Kasumi-1 (cell line): Measurements from ENCODE around the gene KEAP1.

ENCODE experiments used
- DNase-seq, 2 experiments: peaks; one replicate each; lab custom pipeline; 2025; lab: John Stamatoyannopoulos, UW

KEAP1 gene

DNA sequence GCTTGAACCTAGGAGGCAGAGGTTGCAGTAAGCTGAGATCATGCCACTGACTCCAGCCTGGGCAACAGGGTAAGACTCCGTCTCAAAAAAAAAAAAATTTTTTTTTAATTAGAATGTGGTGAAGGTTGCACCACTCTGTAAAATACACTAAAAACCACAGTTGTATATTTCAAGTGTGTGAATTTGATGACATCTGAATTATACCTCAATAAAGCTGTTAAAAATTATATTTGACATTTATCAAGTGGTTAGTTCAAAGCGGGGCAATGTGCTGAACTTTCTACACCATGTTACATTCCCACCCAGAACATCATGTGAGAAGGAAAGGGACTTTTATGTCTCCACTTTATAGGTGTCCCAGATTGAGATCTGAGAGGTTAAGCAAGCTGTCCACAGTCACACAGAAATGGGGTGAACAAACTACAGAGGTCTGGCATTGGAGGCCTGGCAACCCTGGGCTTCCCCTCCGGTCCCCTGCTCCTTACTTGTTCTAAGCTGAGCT, 20.0 kb upstream of the KEAP1 start:
- DNase-seq = no peak

DNA sequence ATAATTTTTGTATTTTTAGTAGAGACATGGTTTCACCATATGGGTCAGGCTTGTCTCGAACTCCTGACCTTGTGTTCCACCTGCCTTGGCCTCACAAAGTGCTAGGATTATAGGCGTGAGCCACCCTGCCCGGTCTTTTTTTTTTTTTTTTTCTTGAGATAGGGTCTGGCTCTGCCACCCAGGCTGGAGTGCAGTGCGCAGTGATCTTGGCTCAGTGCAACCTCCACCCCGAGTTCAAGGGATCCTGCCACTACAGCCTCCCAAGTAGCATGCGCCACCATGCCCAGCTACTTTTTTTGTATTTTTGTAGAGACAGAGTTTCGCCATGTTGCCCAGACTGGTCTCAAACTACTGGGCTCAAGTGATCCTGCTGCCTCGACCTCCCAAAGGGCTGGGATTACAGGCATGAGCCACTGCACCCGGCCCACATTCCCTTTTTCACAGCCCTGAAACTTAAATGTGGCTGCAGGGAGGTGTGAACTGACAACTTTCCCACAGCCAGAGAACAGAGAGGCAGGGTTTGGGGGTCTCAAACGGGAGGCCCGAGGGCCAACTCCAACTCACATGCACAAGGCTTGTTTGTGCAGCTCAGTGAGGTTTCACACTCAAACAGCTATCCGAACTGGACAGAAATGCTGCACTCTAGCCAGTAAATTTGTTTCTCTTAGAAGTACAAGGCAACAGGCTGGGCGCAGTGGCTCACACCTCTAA, 18.5 kb upstream of the KEAP1 start:
- no peak for DNase-seq

DNA sequence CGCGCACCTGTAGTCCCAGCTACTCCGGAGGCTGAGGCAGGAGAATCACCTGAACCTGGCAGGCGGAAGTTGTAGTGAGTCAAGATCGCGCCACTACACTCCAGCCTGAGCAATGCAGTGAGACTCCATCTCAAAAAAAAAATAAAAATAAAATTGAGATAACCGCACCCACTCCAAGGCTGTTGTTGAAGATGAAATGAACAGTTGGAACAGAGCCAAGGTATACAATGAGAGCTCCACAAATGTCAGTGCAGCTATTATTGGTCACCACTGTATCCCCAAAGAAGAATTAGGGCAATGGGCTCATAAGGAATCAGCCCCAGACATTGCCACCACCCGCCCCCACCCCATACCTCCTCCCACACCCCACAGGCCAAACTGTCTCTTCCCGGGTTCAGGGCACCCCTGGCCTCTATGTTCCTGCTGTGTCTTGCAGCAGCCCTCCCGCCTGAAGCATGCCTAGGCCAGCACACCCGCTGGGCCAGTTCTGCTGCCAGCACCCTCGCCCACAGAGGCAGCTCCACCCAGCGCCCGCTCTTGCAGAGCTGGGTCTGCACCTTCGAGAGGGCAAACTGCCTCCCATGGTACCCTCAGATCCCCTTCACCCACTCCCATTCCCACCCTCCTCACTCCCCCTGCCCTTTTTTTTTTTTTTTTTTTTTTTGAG, 17.6 kb upstream of the KEAP1 start:
- no peak for DNase-seq

DNA sequence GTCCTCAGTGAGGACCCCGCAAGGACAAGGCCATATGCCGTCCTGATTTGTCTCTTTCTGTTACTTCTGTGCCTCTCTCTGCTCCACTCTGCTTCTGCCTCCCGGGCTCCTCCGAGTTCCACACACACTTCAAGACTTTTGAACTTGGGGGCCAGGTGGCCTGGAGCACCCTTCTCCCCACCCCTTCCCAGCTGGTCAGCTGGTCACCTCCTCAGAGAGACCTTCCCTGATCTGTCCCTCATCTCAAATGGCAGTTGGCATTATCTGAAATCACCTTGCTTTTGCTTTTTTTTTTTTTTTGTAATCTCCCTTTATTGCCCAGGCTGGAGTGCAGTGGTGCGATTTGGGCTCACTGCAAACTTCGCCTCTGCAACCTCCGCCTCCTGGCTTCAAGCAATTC, 16.3 kb upstream of the KEAP1 start:
- DNase-seq = no peak

DNA sequence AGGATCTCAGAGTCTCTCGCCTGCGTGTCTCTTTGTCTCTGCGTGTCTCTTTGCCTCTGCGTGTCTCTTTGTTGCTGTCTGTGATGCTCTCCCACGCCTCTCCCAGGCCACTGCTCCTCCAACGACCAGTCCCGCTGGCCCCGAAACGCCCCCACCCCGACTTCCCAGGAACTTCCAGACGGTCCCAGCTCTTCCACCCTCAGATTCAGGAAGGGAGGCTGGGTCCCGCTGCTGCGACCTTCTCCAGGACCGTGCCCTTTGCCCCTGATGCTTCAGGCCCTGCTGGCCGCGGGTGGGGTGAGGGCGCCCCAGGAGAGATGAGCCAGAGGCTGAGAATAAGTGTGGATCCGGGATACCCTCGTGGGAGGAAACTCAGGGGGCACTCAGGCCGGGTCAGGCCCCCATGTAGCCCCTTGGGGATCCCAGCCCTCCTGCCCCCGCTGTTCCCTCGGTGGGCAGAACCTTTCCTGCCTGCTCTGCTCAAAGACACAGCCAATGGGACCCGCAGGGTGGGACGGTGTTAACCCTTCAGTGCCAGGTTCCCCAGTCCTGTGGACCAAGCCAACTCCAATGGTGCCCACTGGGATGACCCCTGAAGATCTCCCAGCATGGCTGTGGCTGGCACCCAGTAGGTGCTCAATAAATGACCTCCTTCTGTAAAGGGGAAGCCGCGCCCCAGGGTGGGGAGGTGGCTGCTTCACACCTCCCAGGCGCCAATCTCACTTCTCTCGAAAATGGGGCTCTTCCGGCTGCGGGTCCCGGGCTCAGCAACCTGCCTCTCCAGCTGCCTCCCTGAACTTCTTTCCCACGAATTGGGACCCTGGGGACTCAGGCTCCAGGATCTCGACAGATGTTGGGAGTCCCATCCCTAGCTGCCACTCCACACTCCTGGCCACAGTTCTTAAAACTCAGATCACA, 15.5 kb upstream of the KEAP1 start:
- no peak for DNase-seq

DNA sequence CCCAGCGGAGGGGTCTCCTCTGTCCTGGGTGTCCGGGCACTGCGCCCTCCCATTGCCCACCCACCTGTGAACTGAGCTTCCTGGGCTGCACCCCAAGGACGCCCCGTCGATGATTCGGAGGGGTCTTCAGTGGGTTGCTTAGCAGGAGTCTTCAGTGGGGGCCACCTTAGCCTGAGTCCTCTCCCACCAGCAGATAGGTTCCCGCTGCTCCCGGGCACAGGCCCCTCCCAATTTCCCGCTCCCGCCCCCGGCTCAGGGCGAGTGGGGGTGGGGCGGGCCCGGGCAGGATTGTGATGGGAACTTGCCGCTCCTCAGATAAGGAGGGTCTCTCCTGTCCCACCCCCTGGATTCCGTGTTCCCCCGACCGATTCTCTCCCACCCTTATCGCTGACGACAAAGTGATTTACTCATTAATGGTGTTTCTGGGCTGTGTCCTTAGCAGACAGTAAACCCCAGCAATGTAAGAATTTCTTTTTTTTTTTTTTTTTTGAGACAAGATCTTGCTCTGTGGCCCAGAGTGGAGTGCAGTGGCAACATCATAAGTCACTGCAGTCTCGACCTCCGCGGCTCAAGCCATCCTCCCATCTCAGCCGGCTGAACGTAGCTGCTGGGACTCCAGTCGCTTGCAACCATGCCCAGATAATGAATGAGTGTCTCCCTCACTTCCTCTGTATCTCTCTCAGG, 14.7 kb upstream of the KEAP1 start:
- DNase-seq = peak; percentile 18

DNA sequence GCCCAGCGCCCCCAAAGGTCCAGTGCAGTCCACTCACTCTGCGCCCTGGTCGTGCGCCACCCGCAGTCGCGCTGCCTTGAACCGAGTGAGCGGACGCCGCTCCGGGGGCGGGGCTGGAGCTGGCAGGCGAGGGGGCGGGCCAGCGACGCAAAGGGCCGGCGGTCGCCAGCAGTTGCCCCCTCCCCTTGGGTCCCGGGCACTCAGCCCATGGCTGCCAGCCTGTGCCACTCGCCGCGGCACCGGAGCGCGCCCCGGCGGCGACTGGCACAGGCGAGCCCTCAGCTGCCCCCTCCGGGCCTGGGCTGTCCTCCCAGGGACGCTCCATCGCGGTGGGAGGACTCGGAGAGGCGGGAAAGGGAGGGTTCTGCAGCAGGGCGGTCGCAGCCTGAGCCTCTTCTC, 14.2 kb upstream of the KEAP1 start, which contains the start of gene S1PR5:
Gene S1PR5 (minus strand): TSS at position 87 of the 399 bp plus-strand sequence. CDS start 2,436 bp downstream, outside the sequence.
- DNase-seq = no peak

DNA sequence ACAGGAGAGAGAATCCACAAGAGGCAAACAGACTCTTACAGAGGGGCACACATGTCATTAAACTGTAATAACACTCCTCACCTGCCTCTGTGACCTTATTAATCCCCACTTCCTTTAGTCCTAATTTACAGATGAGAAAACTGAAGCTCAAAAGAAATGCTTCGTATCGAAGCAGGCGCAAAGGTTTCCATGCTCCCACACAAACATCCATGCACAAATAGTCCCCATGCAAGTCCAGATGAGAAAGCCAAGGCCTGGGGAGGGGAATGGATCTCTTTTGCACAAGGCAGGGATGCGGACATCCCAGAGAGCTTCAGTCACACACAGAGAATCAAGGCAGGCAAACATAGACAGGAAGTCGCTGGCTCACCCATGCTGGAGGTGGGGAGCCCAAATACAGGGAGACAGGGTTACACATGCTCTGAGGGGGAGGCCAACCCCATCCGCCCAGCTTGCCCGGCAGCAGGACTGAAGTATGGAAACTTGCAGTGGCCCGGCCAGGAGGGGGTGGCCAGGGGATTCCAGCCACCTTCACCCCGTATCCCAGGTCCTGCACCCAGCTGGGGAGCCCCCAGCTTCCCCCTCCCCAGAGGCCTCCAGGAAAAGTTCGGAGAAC, 13.6 kb upstream of the KEAP1 start:
- DNase-seq = no peak

DNA sequence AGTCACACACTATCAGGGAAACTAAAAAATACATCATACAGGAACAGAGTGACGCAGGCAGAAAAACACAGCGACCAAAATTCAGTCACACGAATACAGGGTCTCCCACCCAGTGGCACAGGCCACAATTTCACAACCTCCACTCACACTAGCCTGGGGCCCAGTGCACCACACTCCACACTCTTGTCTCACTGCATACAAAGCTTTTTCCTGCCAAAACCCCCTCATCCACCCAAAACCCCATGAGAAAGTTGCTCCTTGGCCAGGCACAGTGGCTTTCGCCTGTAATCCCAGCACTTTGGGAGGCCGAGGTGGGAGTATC, 12.9 kb upstream of the KEAP1 start:
- no peak for DNase-seq

DNA sequence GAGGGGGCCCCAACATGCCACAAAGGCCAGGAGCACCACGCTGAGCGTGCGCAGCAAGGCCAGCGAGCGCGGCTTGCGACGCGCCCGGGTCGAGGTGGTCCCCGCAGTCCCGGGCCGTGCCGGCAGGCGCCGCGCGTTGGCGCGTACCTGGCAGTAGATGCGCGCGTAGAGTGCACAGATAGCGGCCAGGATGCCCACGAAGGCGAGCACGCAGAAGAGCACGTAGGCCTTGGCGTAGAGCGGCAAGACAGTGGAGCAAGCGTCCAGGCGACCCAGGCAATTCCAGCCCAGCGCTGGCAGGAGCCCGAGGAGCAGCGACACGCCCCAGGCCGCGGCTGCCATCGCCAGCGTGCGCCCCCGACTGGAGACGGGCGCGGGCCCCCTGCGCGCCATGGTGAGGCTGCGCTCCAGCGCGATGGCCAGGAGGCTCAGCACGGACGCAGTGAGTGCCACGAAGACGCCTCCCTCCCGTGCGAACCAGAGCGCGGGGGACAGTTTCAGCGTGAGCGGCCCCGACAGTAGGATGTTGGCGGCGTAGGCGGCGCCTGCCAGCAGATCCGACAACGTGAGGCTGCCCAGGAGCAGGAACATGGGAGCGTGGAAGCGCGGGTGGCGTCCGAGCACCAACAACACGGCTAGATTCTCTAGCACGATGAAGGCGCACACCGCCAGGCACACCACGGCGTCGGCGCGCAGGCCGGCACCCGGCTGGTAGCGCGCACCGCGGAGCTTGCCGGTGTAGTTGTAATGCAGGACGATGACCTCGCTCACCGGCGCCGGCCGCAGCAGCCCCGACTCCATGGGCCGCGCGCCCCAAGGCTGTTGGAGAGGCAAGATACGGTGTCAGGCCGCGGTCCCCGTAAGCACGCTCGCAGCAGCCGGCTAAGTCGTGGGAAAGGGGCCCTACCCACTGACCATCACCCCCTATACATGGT, 11.3 kb upstream of the KEAP1 start:
- no peak for DNase-seq

DNA sequence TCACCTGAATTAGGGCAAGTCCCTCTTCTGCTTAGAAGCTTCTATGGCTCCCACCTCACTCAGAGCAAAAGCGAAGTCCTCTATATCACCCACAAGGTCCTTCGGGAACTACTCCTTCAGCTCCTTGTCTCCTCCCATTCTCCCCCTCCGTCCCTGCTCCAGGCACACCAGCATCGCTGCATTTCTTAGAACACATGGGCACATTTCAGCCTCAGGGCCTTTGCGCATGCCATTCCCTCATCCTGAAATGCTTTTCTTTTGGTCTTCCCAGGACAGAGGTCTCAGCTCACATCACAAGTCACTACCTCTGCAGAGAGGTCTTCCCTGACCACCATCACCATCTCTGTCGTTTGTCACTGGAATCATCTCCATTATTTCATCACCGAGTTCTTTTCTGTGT, 10.1 kb upstream of the KEAP1 start:
- no peak for DNase-seq

DNA sequence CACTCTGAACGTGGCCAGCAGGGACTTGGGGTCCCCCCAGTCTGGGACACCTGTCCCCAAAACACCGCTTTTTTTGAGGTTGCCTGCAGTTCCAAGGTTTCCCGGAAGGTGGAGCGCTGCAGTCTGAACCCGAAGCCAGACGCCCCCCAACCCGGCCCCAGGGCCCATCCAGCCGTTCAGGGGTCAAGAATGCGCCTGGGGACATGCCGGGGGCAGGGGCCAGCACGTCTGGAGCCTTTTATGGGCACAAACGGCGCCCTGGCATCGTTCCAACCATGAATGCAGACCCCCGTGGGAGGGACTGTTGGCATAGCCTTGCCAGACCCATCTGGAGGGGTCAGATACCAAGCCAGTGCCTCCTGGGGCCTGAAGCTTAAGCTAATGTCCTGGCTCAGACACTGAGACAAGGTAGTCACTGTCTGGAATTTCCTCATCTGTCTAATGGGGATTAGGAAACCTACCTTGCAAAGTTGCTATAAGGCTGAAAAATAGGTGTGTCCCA, 7.2 kb upstream of the KEAP1 start:
- peak; percentile 9 to 14 for DNase-seq

DNA sequence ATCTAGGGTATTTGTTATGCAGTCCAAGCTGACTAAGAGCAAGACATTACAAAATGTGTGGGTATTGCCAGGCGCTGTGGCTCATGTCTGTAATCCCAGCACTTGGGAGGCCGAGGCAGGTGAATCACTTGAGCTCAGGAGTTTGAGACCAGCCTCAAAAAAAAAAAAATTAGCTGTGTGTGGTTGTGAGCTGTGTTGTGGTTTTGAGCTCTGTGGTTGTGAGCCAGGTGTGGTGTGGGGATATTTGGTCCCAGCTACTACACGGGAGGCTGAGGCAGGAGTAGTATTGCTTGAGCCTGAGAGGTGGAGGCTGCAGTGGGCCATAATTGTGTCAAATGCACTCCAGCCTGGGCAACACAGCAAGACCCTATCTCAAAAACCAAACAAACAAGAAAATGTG, 5.6 kb upstream of the KEAP1 start:
- no peak for DNase-seq

DNA sequence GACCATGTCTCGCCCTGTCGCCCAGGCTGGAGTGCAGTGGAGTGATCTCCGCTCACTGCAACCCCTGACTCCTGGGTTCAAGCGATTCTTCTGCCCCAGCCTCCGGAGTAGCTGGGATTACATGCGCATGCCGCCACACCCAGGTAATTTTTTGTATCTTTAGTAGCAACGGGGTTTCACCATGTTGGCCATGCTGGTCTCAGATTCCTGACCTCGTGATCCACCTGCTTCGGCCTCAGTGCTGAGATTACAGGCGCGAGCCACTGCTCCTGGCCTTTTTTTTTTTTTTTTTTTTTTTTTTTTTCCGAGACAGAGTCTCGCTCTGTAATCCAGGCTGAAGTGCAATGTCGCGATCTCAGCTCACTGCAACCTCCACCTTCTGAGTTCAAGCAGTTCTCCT, 4.9 kb upstream of the KEAP1 start:
- no peak for DNase-seq

DNA sequence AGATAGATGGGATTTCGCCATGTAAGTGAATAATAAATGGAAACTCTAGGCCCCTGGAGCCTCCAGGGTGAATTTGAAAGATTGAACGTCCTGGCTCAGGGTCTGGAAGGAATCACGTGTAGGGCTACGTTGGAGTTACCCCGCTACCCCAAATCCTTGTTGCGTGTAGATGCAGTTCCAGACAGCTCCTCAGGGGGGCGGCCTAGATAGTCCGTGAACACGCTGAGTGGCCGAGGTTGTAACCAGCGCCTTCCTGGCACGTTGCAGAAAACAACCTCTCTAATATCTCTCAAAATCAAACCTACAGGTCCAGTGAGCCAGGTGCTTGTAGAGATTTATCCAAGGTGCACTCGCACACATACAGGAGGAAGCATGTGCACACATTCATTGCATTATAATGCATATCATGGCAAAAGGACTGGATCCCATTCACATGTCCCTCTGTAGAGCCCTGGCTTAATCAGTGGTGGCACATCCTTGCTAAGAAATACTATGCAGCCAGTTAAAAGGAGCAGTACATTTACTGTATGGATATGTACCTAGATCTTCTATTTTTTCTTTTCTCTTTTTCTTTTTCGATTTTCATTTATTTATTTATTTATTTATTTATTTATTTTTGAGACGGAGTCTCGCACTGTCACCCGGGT, 2.5 kb upstream of the KEAP1 start:
- peak; percentile 81 to 92 for DNase-seq

DNA sequence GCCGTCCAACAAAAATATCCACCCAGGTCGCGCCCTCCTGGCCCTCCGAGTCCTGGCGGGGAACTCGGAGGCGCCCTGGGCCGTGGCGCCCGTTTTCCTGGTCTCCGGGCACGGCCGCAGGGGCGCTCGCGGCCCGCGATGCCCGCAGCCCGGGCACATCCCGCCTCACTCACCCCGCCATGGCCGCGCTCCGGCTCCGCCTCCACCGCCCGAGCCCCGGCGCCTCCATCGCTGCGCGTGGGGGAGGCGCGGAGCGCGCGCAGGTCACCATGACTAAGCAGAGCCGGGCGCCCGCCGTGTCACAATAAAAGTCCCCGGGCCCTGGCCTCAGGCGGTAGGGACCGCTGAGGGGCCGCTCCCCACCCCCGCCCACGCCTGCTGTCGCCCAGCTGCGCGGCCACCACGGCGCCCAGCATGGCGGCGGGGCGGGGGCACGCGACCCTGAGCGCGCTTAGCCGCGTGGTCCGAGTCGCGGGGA, 593 bp downstream of the KEAP1 start:
- DNase-seq = peak; percentile 82 to 87

DNA sequence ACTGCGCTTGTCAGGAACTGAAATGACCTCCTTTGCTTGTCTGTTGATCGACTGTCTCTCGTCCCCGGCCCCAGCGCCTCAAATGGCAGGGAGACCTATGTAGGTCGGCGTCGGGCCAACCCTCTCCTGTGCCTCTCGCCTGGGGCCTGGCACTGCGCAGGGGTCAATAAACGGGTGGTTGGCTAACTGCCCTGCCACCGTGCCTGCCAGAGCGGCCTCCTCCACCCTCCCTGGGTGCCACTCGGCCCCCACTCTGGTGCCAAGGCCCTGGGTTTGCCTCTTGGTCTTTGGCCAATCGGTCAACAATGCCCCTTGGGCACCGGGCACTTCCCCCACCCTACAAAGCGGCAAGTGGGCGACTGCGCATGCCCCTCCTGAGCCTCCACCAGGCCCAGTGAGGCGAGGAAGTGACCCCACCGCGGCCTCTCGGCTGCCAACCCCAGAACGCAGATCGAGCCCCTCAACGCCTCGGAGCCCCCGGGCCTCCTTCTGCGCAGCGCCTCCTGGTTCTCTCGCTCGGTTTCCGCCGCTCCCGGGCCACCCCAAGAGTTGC, 1.1 kb downstream of the KEAP1 start:
- no peak for DNase-seq

DNA sequence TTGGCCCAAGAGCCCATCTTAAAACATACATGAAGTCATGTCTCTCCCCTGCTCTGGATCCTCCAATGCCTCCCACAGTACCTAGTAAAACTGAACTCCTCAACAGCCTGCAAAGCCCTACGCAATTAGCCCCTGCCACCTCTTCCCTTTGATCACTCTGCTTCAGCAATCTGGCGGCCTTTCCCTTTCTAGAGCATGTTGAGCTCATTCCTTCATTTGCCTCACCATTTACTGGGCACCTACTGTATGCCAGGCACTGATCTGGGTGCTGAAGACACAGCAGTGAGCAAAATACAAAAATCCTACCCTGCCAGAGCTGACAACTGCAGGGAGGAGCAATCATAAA, 2.9 kb downstream of the KEAP1 start:
- DNase-seq = no peak

DNA sequence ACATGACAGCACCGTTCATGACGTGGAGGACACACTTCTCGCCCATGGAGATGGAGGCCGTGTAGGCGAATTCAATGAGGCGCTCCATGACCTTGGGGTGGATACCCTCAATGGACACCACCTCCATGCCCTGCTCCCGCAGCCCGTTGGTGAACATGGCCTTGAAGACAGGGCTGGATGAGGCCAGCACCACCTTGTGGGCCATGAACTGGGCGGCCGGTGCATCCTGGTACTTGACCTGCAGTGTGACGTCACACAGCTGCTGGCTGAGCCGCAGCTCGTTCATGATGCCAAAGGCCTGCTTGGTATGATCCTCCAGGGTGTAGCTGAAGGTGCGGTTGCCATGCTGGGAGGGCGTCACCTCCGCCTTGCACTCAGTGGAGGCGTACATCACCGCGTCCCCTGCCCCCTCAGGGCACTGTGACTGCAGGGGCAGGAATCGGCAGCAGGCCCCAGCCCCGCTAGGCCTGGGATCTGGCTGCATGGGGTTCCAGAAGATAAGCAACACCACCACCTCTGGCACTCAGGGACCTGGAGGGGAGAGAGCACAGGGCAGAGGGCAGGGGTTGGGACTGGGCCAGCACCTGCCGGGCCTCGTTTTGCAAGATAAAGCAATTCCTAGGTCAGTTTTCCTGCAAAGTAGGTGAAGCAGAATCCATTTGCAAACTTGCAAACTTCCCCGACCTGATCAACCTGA, 3.5 kb downstream of the KEAP1 start:
- no peak for DNase-seq
